Measurements from ENCODE around the gene NOC2L. TPM values are rescaled to one million over a fixed set of nuclear protein-coding genes. Genes with fewer than 3 reads are reported as not detected.

The NOC2L gene
- total and polyA plus RNA-seq, 9 of the 15 experiments (the other 6 are each of a cell fraction or from before 2014, with no cell fraction given): 4.0 to 410 (median 200) TPM

GRCh38 chr1:1000357-1001056, 41.5 kb upstream of the NOC2L start (continued):
- no peak for TF ChIP-seq ZNF407 (IDR thresholded peaks at IDR 0.05; ENCODE audit: low read depth)
- TF ChIP-seq ZNF707 (CRISPR knock-in tag; conservative IDR thresholded peaks at IDR 0.05): no peak
- TF ChIP-seq SIN3A (IDR thresholded peaks at IDR 0.05; ENCODE audit: borderline replicate concordance in 2 of 2, control insufficient read depth in 1 of 2, low read depth in 2 of 2, low read length in 2 of 2): peak in 1 of 2 experiments; percentile 35; a peak in 1 of 4 replicates
- no peak for TF ChIP-seq RFX7 (CRISPR knock-in tag; IDR thresholded peaks at IDR 0.05)
- peak; percentile 59 to 83; a peak in 3 of 4 replicates for TF ChIP-seq KDM1A (IDR thresholded peaks at IDR 0.05)
- TF ChIP-seq ZNF197 (CRISPR knock-in tag; IDR thresholded peaks at IDR 0.05; ENCODE audit: low read depth): 0 out of 2 replicates have a peak, but pooled peaks have one; percentile 54
- no peak for TF ChIP-seq SLC30A9 (CRISPR knock-in tag; IDR thresholded peaks at IDR 0.05)
- no peak for TF ChIP-seq ZNF695 (CRISPR knock-in tag; IDR thresholded peaks at IDR 0.05)
- TF ChIP-seq ZFPM2 (CRISPR knock-in tag; IDR thresholded peaks at IDR 0.05): peak; percentile 40; the same call in 1 of the 2 replicates
- TF ChIP-seq, protein P1, sequence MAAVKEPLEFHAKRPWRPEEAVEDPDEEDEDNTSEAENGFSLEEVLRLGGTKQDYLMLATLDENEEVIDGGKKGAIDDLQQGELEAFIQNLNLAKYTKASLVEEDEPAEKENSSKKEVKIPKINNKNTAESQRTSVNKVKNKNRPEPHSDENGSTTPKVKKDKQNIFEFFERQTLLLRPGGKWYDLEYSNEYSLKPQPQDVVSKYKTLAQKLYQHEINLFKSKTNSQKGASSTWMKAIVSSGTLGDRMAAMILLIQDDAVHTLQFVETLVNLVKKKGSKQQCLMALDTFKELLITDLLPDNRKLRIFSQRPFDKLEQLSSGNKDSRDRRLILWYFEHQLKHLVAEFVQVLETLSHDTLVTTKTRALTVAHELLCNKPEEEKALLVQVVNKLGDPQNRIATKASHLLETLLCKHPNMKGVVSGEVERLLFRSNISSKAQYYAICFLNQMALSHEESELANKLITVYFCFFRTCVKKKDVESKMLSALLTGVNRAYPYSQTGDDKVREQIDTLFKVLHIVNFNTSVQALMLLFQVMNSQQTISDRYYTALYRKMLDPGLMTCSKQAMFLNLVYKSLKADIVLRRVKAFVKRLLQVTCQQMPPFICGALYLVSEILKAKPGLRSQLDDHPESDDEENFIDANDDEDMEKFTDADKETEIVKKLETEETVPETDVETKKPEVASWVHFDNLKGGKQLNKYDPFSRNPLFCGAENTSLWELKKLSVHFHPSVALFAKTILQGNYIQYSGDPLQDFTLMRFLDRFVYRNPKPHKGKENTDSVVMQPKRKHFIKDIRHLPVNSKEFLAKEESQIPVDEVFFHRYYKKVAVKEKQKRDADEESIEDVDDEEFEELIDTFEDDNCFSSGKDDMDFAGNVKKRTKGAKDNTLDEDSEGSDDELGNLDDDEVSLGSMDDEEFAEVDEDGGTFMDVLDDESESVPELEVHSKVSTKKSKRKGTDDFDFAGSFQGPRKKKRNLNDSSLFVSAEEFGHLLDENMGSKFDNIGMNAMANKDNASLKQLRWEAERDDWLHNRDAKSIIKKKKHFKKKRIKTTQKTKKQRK (IDR thresholded peaks at IDR 0.05; ENCODE audit: borderline replicate concordance, low read depth, low read length): no peak
- TF ChIP-seq ZNF184 (CRISPR knock-in tag; IDR thresholded peaks at IDR 0.05): no peak
- peak; percentile 92 for TF ChIP-seq FOSL1 (tag; conservative IDR thresholded peaks at IDR 0.05)
- TF ChIP-seq, protein P2, sequence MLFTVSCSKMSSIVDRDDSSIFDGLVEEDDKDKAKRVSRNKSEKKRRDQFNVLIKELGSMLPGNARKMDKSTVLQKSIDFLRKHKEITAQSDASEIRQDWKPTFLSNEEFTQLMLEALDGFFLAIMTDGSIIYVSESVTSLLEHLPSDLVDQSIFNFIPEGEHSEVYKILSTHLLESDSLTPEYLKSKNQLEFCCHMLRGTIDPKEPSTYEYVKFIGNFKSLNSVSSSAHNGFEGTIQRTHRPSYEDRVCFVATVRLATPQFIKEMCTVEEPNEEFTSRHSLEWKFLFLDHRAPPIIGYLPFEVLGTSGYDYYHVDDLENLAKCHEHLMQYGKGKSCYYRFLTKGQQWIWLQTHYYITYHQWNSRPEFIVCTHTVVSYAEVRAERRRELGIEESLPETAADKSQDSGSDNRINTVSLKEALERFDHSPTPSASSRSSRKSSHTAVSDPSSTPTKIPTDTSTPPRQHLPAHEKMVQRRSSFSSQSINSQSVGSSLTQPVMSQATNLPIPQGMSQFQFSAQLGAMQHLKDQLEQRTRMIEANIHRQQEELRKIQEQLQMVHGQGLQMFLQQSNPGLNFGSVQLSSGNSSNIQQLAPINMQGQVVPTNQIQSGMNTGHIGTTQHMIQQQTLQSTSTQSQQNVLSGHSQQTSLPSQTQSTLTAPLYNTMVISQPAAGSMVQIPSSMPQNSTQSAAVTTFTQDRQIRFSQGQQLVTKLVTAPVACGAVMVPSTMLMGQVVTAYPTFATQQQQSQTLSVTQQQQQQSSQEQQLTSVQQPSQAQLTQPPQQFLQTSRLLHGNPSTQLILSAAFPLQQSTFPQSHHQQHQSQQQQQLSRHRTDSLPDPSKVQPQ (CRISPR knock-in tag; IDR thresholded peaks at IDR 0.05; ENCODE audit: borderline replicate concordance): peak; percentile 86; the same call in 1 of the 2 replicates
